Measurements from ENCODE around the gene ABHD17A. TPM values are rescaled to one million over a fixed set of nuclear protein-coding genes. Genes with fewer than 3 reads are reported as not detected.

Gene ABHD17A
- polyA plus RNA-seq, 3 donors, result 69.8 to 96.1 (median 79.0) TPM

GRCh38 chr19:1858412-1859081 is 26.7 kb downstream of the ABHD17A start:
- peaks cover 58% of the 10 kb centered on the region for H3K4me1 Mint-ChIP-seq
- peak overlapping the region in 5 of 7 donors; percentile 79 to 94 (median 86) for H3K27ac Mint-ChIP-seq
- Histone ChIP-seq H4K20me1 (ENCODE audit: insufficient read depth, low read length) (peaks cover 76% of the 10 kb centered on the region), H3K4me1 (ENCODE audit: control insufficient read depth in 1 of 2, insufficient read depth in 2 of 2, low read length in 2 of 2) (peaks cover 78 to 88% of the 10 kb centered on the region in 2 donors), H3K9ac (ENCODE audit: insufficient read depth, low read length, poor library complexity, severe bottlenecking) (peak overlapping the region; percentile 89), H3K4me2 (replicated peaks; ENCODE audit: extremely low read depth, low read length, poor library complexity, severe bottlenecking) (peak overlapping the region; percentile 92), H3K27me3 (ENCODE audit: control insufficient read depth in 2 of 2, insufficient read depth in 2 of 2, low read length in 2 of 2) (no peaks in the 10 kb centered on the region), H2AFZ (ENCODE audit: insufficient read depth, low read depth, low read length, poor library complexity, severe bottlenecking) (no peak overlapping the region), H3K79me2 (ENCODE audit: insufficient read depth, low read length) (peaks cover 90% of the 10 kb centered on the region), H3K27ac (ENCODE audit: low read depth in 1 of 2, low read length in 2 of 2) (peak overlapping the region; percentile 77 to 92), H3K9me3 (replicated peaks in 1 of 2; ENCODE audit: control insufficient read depth in 1 of 2, insufficient read depth in 1 of 2, low read length in 2 of 2) (no peaks in the 10 kb centered on the region), H3K36me3 (replicated peaks in 1 of 2; ENCODE audit: control insufficient read depth in 1 of 2, insufficient read depth in 2 of 2, low read length in 2 of 2) (peaks cover 0 to 2% of the 10 kb centered on the region in 2 donors), H3K4me3 (replicated peaks in 1 of 3; ENCODE audit: low read depth in 2 of 3, low read length in 3 of 3) (peak overlapping the region in 1 of 3 experiments; percentile 97)
- peak overlapping the region in 1 of 2 donors; percentile 4 for H3K4me3 Mint-ChIP-seq
- H3K36me3 Mint-ChIP-seq, result no peaks in the 10 kb centered on the region
- H3K9me3 Mint-ChIP-seq, result no peaks in the 10 kb centered on the region
- WGBS (ENCODE audit: insufficient coverage), result 28% methylated on average over 5 of the region's 10 CpGs
- intact Hi-C loops (cut with micrococcal nuclease), result no loop called here
- peaks cover 0 to 4% (median 2%) of the 10 kb centered on the region in 3 donors for H3K27me3 Mint-ChIP-seq (ENCODE audit: low read depth in 3 of 3)
- no peak for TF ChIP-seq CTCF (IDR thresholded peaks at IDR 0.05)
- peak in 1 of 3 donors; percentile 15 for DNase-seq

GRCh38 chr19:1857648-1858326 is 27.5 kb downstream of the ABHD17A start:
- Histone ChIP-seq H3K9ac (ENCODE audit: insufficient read depth, low read length, poor library complexity, severe bottlenecking) (peak overlapping the region; percentile 89), H4K20me1 (ENCODE audit: insufficient read depth, low read length) (peaks cover 83% of the 10 kb centered on the region), H3K27me3 (ENCODE audit: control insufficient read depth in 2 of 2, insufficient read depth in 2 of 2, low read length in 2 of 2) (no peaks in the 10 kb centered on the region), H3K4me2 (replicated peaks; ENCODE audit: extremely low read depth, low read length, poor library complexity, severe bottlenecking) (peak overlapping the region; percentile 92), H3K4me3 (replicated peaks in 1 of 3; ENCODE audit: low read depth in 2 of 3, low read length in 3 of 3) (peak overlapping the region; percentile 38 to 97 (median 66)), H2AFZ (ENCODE audit: insufficient read depth, low read depth, low read length, poor library complexity, severe bottlenecking) (no peak overlapping the region), H3K79me2 (ENCODE audit: insufficient read depth, low read length) (peaks cover 98% of the 10 kb centered on the region), H3K27ac (ENCODE audit: low read depth in 1 of 2, low read length in 2 of 2) (peak overlapping the region; percentile 77 to 92), H3K4me1 (ENCODE audit: control insufficient read depth in 1 of 2, insufficient read depth in 2 of 2, low read length in 2 of 2) (peaks cover 86 to 95% of the 10 kb centered on the region in 2 donors), H3K9me3 (replicated peaks in 1 of 2; ENCODE audit: control insufficient read depth in 1 of 2, insufficient read depth in 1 of 2, low read length in 2 of 2) (no peaks in the 10 kb centered on the region), H3K36me3 (replicated peaks in 1 of 2; ENCODE audit: control insufficient read depth in 1 of 2, insufficient read depth in 2 of 2, low read length in 2 of 2) (peaks cover 0 to 2% of the 10 kb centered on the region in 2 donors)
- intact Hi-C loops (cut with micrococcal nuclease), result no loop called here
- 8% methylated on average over 14 of the region's 16 CpGs for WGBS (ENCODE audit: insufficient coverage)
- Mint-ChIP-seq H3K36me3 (no peaks in the 10 kb centered on the region), H3K9me3 (no peaks in the 10 kb centered on the region), H3K27me3 (ENCODE audit: low read depth in 3 of 3) (peaks cover 2 to 9% (median 2%) of the 10 kb centered on the region in 3 donors), H3K27ac (peak overlapping the region; percentile 79 to 94 (median 91)), H3K4me1 (peaks cover 66% of the 10 kb centered on the region), H3K4me3 (peak overlapping the region; percentile 79 to 82)
- DNase-seq, result peak in 2 of 3 donors; percentile 38 to 45
- TF ChIP-seq CTCF (IDR thresholded peaks at IDR 0.05), result no peak

All from CD14-positive monocyte (primary cell).